SK-N-MC (cell line): Measurements from ENCODE around the gene MAP3K5.

ENCODE experiments used
- DNase-seq: peaks from one replicate; pipeline ENCODE4 v3.0.0-alpha.2; 2011; ENCODE audit warnings: low read depth, low spot score
- H3K27ac ChIP-seq: fragments of 200-600 bp; sonication (generic); 2 replicates; pipeline ENCODE4 v1.5.1; 2016; ENCODE audit warnings: mixed run types
- H3K36me3 ChIP-seq: fragments of 200-600 bp; sonication (generic); 2 replicates; pipeline ENCODE4 v1.6.1; 2017; ENCODE audit warnings: antibody characterized with exemption, low read length, mixed read lengths; ENCODE audit not compliant: insufficient read depth
- H3K4me3 ChIP-seq: fragments of 200-600 bp; sonication (generic); 2 replicates; pipeline ENCODE4 v1.5.1; 2016
- H3K9ac ChIP-seq: fragments of 200-600 bp; sonication (generic); 2 replicates; pipeline ENCODE4 v1.8.0; 2017; ENCODE audit warnings: mixed run types, mixed read lengths; ENCODE audit not compliant: insufficient read length
- H3K9me3 ChIP-seq: fragments of 200-600 bp; sonication (generic); 2 replicates; pipeline ENCODE4 v1.6.1; 2017; ENCODE audit warnings: low read depth, mild to moderate bottlenecking, antibody characterized with exemption, low read length, moderate library complexity, mixed read lengths
- EZH2 ChIP-seq: fragments of 200-600 bp; sonication (generic); IDR thresholded peaks from one replicate; pipeline ENCODE4 v1.6.1; 2017; ENCODE audit warnings: antibody characterized with exemption
- FOXP2 ChIP-seq: optimal IDR thresholded peaks from 2 replicates; pipeline ENCODE3; 2011; ENCODE audit warnings: mild to moderate bottlenecking, moderate library complexity; ENCODE audit not compliant: insufficient read depth; ENCODE audit errors: extremely low read length, control extremely low read depth
- POLR2AphosphoS5 ChIP-seq: IDR thresholded peaks from 2 replicates; pipeline ENCODE4 v1.6.1; 2012; ENCODE audit warnings: mild to moderate bottlenecking, low read depth, low read length, borderline replicate concordance

MAP3K5 gene

GRCh38 chr6:136683209-136683941 is 108.9 kb downstream of the MAP3K5 start:
- no peak for TF ChIP-seq POLR2AphosphoS5
- no peak for TF ChIP-seq EZH2
- no peak for TF ChIP-seq FOXP2
- H3K4me3 ChIP-seq = no peak overlapping the region
- peak overlapping the region; percentile 74; the same call in 1 of the 2 replicates for H3K27ac ChIP-seq
- no peak for DNase-seq
- H3K9me3 ChIP-seq = no peaks in the 10 kb centered on the region
- H3K36me3 ChIP-seq = no peaks in the 10 kb centered on the region
- H3K9ac ChIP-seq = no peak overlapping the region

- Histone ChIP-seq H3K9ac (no peak overlapping the region), H3K36me3 (no peaks in the 10 kb centered on the region; the same call in 1 of the 2 replicates), H3K27ac (peak overlapping the region; percentile 74; the same call in 1 of the 2 replicates), H3K4me3 (no peak overlapping the region), H3K9me3 (no peaks in the 10 kb centered on the region)
- TF ChIP-seq POLR2AphosphoS5 (no peak), FOXP2 (no peak), EZH2 (no peak)
- DNase-seq = no peak
Measured at GRCh38 chr6:136682292-136682691, 110.0 kb downstream of the MAP3K5 start.

- no peak overlapping the region for H3K27ac ChIP-seq
- DNase-seq = no peak
- H3K9ac ChIP-seq = no peak overlapping the region
- H3K9me3 ChIP-seq = no peaks in the 10 kb centered on the region
- no peak for TF ChIP-seq FOXP2
- TF ChIP-seq EZH2 = no peak
- TF ChIP-seq POLR2AphosphoS5 = no peak
- H3K4me3 ChIP-seq = no peak overlapping the region
- peaks cover 5% of the 10 kb centered on the region; the same call in 1 of the 2 replicates for H3K36me3 ChIP-seq
Measured at GRCh38 chr6:136677822-136678221, 114.5 kb downstream of the MAP3K5 start.

GRCh38 chr6:136677344-136677743 is 114.9 kb downstream of the MAP3K5 start:
- DNase-seq = no peak
- H3K9ac ChIP-seq = no peak overlapping the region
- no peak overlapping the region for H3K4me3 ChIP-seq
- H3K27ac ChIP-seq = no peak overlapping the region
- TF ChIP-seq FOXP2 = no peak
- no peak for TF ChIP-seq EZH2
- TF ChIP-seq POLR2AphosphoS5 = no peak
- H3K9me3 ChIP-seq = no peaks in the 10 kb centered on the region
- H3K36me3 ChIP-seq = peaks cover 6% of the 10 kb centered on the region; the same call in 1 of the 2 replicates

- Histone ChIP-seq H3K27ac (no peak overlapping the region), H3K9me3 (no peaks in the 10 kb centered on the region), H3K4me3 (no peak overlapping the region), H3K36me3 (peaks cover 8% of the 10 kb centered on the region; the same call in 1 of the 2 replicates), H3K9ac (no peak overlapping the region)
- DNase-seq = no peak
- TF ChIP-seq POLR2AphosphoS5 (no peak), FOXP2 (no peak), EZH2 (no peak)
Measured at GRCh38 chr6:136676075-136676474, 116.2 kb downstream of the MAP3K5 start.

GRCh38 chr6:136673571-136673970 is 118.7 kb downstream of the MAP3K5 start:
- DNase-seq = no peak
- TF ChIP-seq POLR2AphosphoS5 = no peak
- no peak for TF ChIP-seq EZH2
- TF ChIP-seq FOXP2 = no peak
- Histone ChIP-seq H3K9ac (no peak overlapping the region), H3K9me3 (no peaks in the 10 kb centered on the region), H3K4me3 (no peak overlapping the region), H3K36me3 (peaks cover 13% of the 10 kb centered on the region), H3K27ac (no peak overlapping the region)

- H3K4me3 ChIP-seq = no peak overlapping the region
- no peak overlapping the region for H3K27ac ChIP-seq
- peaks cover 13% of the 10 kb centered on the region for H3K36me3 ChIP-seq
- H3K9ac ChIP-seq = no peak overlapping the region
- no peak for DNase-seq
- TF ChIP-seq EZH2 (no peak), POLR2AphosphoS5 (no peak), FOXP2 (no peak)
- no peaks in the 10 kb centered on the region for H3K9me3 ChIP-seq
Measured at GRCh38 chr6:136672144-136672543, 120.1 kb downstream of the MAP3K5 start.

- peak; percentile 22 for DNase-seq
Measured at GRCh38 chr6:136669299-136669699, 123.0 kb downstream of the MAP3K5 start.

More at GRCh38 chr6:136669299-136669699, 123.0 kb downstream of the MAP3K5 start:
- no peak overlapping the region for H3K27ac ChIP-seq
- peaks cover 17% of the 10 kb centered on the region for H3K36me3 ChIP-seq
- no peaks in the 10 kb centered on the region for H3K9me3 ChIP-seq
- H3K4me3 ChIP-seq = no peak overlapping the region
- no peak overlapping the region for H3K9ac ChIP-seq
- TF ChIP-seq EZH2 (no peak), POLR2AphosphoS5 (no peak), FOXP2 (no peak)
